Measurements from ENCODE around the gene POU4F2.

POU4F2 gene

GRCh38 chr4:146640465-146641061 lies 1.9 kb downstream of the POU4F2 start:
- 1% methylated on average over 37 of the region's 37 CpGs for WGBS, 2 experiments
- no peak overlapping the region for H3K4me3 ChIP-seq (ENCODE audit: insufficient read depth, low read depth, low read length)
- H3K9me3 ChIP-seq (ENCODE audit: control insufficient read depth, low read length) = no peaks in the 10 kb centered on the region
- no peaks in the 10 kb centered on the region for H3K36me3 ChIP-seq (ENCODE audit: control insufficient read depth, insufficient read depth, low read length)
- H3K27me3 ChIP-seq (ENCODE audit: control insufficient read depth, insufficient read depth, low read length, poor library complexity, severe bottlenecking) = peaks cover 100% of the 10 kb centered on the region
- H3K4me1 ChIP-seq (ENCODE audit: control insufficient read depth, insufficient read depth, low read length) = peaks cover 16% of the 10 kb centered on the region
- H3K27ac ChIP-seq (ENCODE audit: insufficient read depth, low read depth, low read length, poor library complexity, severe bottlenecking) = no peak overlapping the region

GRCh38 chr4:146641762-146642161 lies 3.1 kb downstream of the POU4F2 start:
- H3K4me1 ChIP-seq (ENCODE audit: control insufficient read depth, insufficient read depth, low read length) = peaks cover 16% of the 10 kb centered on the region
- 15 to 28% methylated on average over 3 of the region's 3 CpGs for WGBS, 2 experiments
- no peaks in the 10 kb centered on the region for H3K9me3 ChIP-seq (ENCODE audit: control insufficient read depth, low read length)
- no peaks in the 10 kb centered on the region for H3K36me3 ChIP-seq (ENCODE audit: control insufficient read depth, insufficient read depth, low read length)
- H3K27me3 ChIP-seq (ENCODE audit: control insufficient read depth, insufficient read depth, low read length, poor library complexity, severe bottlenecking) = peaks cover 100% of the 10 kb centered on the region
- H3K27ac ChIP-seq (ENCODE audit: insufficient read depth, low read depth, low read length, poor library complexity, severe bottlenecking) = no peak overlapping the region
- no peak overlapping the region for H3K4me3 ChIP-seq (ENCODE audit: insufficient read depth, low read depth, low read length)

- 2 to 9% methylated on average over 4 to 5 of the region's 6 CpGs for WGBS, 2 experiments
- H3K4me3 ChIP-seq (ENCODE audit: insufficient read depth, low read depth, low read length) = no peak overlapping the region
These were observed 5.2 kb downstream of the POU4F2 start for GRCh38 chr4:146643812-146644401.

GRCh38 chr4:146645921-146646320 lies 7.2 kb downstream of the POU4F2 start:
- no peak overlapping the region for H3K27ac ChIP-seq (ENCODE audit: insufficient read depth, low read depth, low read length, poor library complexity, severe bottlenecking)
- WGBS, 2 experiments = 3 to 5% methylated on average over 5 to 6 of the region's 6 CpGs
- no peaks in the 10 kb centered on the region for H3K36me3 ChIP-seq (ENCODE audit: control insufficient read depth, insufficient read depth, low read length)
- no peak overlapping the region for H3K4me3 ChIP-seq (ENCODE audit: insufficient read depth, low read depth, low read length)
- H3K4me1 ChIP-seq (ENCODE audit: control insufficient read depth, insufficient read depth, low read length) = no peaks in the 10 kb centered on the region
- H3K27me3 ChIP-seq (ENCODE audit: control insufficient read depth, insufficient read depth, low read length, poor library complexity, severe bottlenecking) = peaks cover 100% of the 10 kb centered on the region
- H3K9me3 ChIP-seq (ENCODE audit: control insufficient read depth, low read length) = no peaks in the 10 kb centered on the region

More at GRCh38 chr4:146643812-146644401, 5.2 kb downstream of the POU4F2 start:
- H3K36me3 ChIP-seq (ENCODE audit: control insufficient read depth, insufficient read depth, low read length) = no peaks in the 10 kb centered on the region
- H3K27me3 ChIP-seq (ENCODE audit: control insufficient read depth, insufficient read depth, low read length, poor library complexity, severe bottlenecking) = peaks cover 100% of the 10 kb centered on the region
- H3K4me1 ChIP-seq (ENCODE audit: control insufficient read depth, insufficient read depth, low read length) = peaks cover 4% of the 10 kb centered on the region
- H3K27ac ChIP-seq (ENCODE audit: insufficient read depth, low read depth, low read length, poor library complexity, severe bottlenecking) = no peak overlapping the region
- no peaks in the 10 kb centered on the region for H3K9me3 ChIP-seq (ENCODE audit: control insufficient read depth, low read length)

- Histone ChIP-seq H3K4me1 (ENCODE audit: control insufficient read depth, insufficient read depth, low read length) (no peaks in the 10 kb centered on the region), H3K9me3 (ENCODE audit: control insufficient read depth, low read length) (no peaks in the 10 kb centered on the region), H3K4me3 (ENCODE audit: insufficient read depth, low read depth, low read length) (no peak overlapping the region), H3K36me3 (ENCODE audit: control insufficient read depth, insufficient read depth, low read length) (no peaks in the 10 kb centered on the region), H3K27me3 (ENCODE audit: control insufficient read depth, insufficient read depth, low read length, poor library complexity, severe bottlenecking) (peaks cover 100% of the 10 kb centered on the region), H3K27ac (ENCODE audit: insufficient read depth, low read depth, low read length, poor library complexity, severe bottlenecking) (no peak overlapping the region)
- 5 to 9% methylated on average over 8 to 12 of the region's 13 CpGs for WGBS, 2 experiments
These were observed 8.1 kb downstream of the POU4F2 start for GRCh38 chr4:146646593-146647325.

GRCh38 chr4:146647615-146648460 lies 9.1 kb downstream of the POU4F2 start:
- peak overlapping the region; percentile 24 for H3K4me3 ChIP-seq (ENCODE audit: insufficient read depth, low read depth, low read length)
- H3K27ac ChIP-seq (ENCODE audit: insufficient read depth, low read depth, low read length, poor library complexity, severe bottlenecking) = no peak overlapping the region
- no peaks in the 10 kb centered on the region for H3K4me1 ChIP-seq (ENCODE audit: control insufficient read depth, insufficient read depth, low read length)
- 0% methylated on average over 44 to 46 of the region's 46 CpGs for WGBS, 2 experiments
- H3K27me3 ChIP-seq (ENCODE audit: control insufficient read depth, insufficient read depth, low read length, poor library complexity, severe bottlenecking) = peaks cover 100% of the 10 kb centered on the region
- no peaks in the 10 kb centered on the region for H3K9me3 ChIP-seq (ENCODE audit: control insufficient read depth, low read length)
- H3K36me3 ChIP-seq (ENCODE audit: control insufficient read depth, insufficient read depth, low read length) = no peaks in the 10 kb centered on the region

DNA sequence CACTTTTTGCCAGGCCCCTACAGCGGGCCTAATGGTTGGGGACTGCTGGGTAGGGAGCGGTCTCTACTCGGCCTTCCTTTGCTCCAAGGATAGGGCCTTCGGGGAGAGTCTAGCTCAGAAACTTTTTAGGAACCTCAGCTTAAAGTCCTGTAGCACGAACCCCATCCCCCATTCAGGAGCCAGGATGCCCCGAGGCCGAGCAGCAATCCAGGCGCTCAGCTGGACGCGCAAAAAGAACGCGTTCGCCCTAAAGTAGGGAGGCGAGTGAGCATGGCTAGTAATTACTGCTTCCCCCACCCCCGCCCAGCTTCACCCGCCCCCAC lies 9.7 kb downstream of the POU4F2 start:
- Histone ChIP-seq H3K27me3 (ENCODE audit: control insufficient read depth, insufficient read depth, low read length, poor library complexity, severe bottlenecking) (peaks cover 100% of the 10 kb centered on the region), H3K4me1 (ENCODE audit: control insufficient read depth, insufficient read depth, low read length) (no peaks in the 10 kb centered on the region), H3K36me3 (ENCODE audit: control insufficient read depth, insufficient read depth, low read length) (no peaks in the 10 kb centered on the region), H3K9me3 (ENCODE audit: control insufficient read depth, low read length) (no peaks in the 10 kb centered on the region), H3K4me3 (ENCODE audit: insufficient read depth, low read depth, low read length) (peak overlapping the region; percentile 24), H3K27ac (ENCODE audit: insufficient read depth, low read depth, low read length, poor library complexity, severe bottlenecking) (no peak overlapping the region)
- 0% methylated on average over 14 to 16 of the region's 16 CpGs for whole genome bisulfite sequencing, 2 experiments

DNA sequence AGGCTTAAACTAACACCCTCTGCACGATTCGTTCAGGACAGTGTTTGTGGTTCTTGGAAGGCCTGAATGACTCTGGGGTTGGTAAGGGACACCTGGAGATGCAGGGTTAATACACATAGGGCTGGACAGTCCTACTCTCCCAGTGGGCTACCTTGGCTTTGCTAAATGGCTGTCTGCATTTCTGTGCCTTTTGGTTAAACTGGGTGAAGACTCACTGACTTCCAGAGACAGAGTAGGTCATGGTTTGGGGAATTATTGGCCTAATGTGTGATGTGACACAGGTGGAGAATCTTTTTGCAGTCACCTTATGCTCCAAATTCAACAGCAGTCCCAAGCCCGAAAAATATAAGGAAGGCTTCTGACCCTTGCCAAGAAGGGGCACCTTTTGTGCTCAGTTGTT lies 10.5 kb downstream of the POU4F2 start:
- no peak overlapping the region for H3K4me3 ChIP-seq (ENCODE audit: insufficient read depth, low read depth, low read length)
- no peak overlapping the region for H3K27ac ChIP-seq (ENCODE audit: insufficient read depth, low read depth, low read length, poor library complexity, severe bottlenecking)
- H3K4me1 ChIP-seq (ENCODE audit: control insufficient read depth, insufficient read depth, low read length) = no peaks in the 10 kb centered on the region
- no peaks in the 10 kb centered on the region for H3K36me3 ChIP-seq (ENCODE audit: control insufficient read depth, insufficient read depth, low read length)
- 17 to 31% methylated on average over 3 of the region's 3 CpGs for WGBS, 2 experiments
- H3K27me3 ChIP-seq (ENCODE audit: control insufficient read depth, insufficient read depth, low read length, poor library complexity, severe bottlenecking) = peaks cover 100% of the 10 kb centered on the region
- no peaks in the 10 kb centered on the region for H3K9me3 ChIP-seq (ENCODE audit: control insufficient read depth, low read length)

DNA sequence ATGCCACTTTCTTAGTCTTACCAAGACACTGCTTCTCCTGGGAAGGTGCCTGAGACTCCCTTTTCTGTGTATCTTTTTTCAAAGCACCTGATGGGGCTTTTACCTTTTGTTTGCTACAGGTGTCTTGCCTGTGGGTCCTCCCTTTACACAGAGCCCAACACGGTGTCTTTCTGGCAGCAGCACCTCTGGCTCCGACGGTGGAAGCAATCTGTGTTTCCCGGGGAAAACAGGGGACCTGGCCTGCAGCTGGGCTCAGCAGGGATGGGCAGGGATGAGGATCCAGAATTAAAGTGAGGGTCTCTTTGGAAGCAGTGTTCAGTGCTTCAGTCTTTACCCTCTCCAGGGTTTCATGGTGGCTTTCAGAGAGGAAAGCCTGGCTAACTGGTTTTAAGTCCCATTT lies 11.3 kb downstream of the POU4F2 start:
- Histone ChIP-seq H3K27ac (ENCODE audit: insufficient read depth, low read depth, low read length, poor library complexity, severe bottlenecking) (no peak overlapping the region), H3K36me3 (ENCODE audit: control insufficient read depth, insufficient read depth, low read length) (no peaks in the 10 kb centered on the region), H3K27me3 (ENCODE audit: control insufficient read depth, insufficient read depth, low read length, poor library complexity, severe bottlenecking) (peaks cover 100% of the 10 kb centered on the region), H3K9me3 (ENCODE audit: control insufficient read depth, low read length) (no peaks in the 10 kb centered on the region), H3K4me3 (ENCODE audit: insufficient read depth, low read depth, low read length) (no peak overlapping the region), H3K4me1 (ENCODE audit: control insufficient read depth, insufficient read depth, low read length) (no peaks in the 10 kb centered on the region)
- whole genome bisulfite sequencing, 2 experiments = 4 to 9% methylated on average over 4 of the region's 4 CpGs
